SHP77 (cell line): ENCODE results near the gene EZR.
"Not testable (repeated sequence)": the region's sequence is repeated elsewhere in the genome, so short reads cannot be mapped to it uniquely, and the experiment has no call there.

Experiments
- DNase-seq, 2 experiments: peaks; one replicate each; lab custom pipeline; 2025; lab: John Stamatoyannopoulos, UW

EZR gene

DNA sequence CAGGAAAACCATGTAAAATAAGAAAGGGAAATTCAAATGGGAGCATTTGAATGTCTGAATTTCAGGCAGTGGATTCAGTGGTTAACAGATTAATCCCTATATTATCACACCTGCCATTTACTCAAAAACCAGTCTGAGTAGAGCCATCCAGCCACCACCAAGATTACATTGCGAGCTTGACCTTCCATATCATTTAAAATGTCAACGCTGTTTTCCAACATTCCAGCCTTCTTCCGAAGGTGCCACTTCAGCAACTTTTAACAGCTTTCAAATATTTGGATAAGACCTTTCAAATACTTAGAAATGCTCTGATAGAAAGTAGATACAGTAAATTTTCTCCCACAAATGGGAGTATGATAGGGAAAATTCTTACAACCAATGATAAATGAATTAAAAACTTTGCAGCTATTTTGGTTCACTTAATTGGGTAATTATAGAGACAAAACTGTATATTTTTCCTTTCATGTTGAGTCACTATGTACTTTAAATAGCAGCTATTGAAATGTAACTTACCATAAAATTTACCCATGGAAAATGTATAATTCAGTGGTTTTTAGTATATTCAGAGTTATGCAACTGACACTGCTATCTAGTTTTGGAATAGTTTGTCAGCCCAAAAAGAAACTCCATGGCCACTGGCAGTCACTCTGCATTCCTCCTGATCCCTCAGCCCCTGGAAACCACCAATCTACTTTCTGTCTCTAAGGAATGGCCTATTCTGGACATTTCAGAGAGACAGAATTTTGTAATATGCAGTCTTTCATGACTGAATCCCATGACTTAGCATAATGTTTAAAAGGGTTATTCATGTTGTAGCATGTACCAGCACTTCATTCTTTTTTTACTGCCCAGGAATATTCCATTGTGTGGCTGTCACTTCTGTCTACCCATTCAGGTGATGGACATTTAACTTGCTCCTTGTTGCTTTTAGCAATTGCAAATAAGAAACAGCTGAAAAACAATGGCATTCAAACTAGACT, 21.5 kb downstream of the EZR start:
- DNase-seq, result no peak

DNA sequence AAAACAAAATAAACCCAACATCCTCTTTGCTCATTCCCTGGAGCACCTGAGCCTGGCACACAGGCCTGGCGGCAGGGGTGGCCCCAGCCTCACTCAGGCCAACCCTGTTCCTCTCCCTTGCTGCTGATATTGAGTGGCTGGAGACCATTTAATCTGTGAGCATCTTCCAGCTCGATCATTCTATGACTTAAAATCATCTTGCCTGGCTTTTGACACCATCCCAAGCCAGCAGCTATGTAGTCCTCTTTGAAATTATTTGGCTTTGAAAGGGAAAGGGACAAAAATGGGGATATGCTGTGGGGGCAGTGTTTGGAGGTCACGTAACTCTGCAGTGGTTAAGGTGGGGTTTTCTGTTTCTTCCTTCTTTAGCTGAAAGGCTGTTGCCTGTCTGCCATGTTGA, 22.8 kb downstream of the EZR start:
- DNase-seq, result no peak

DNA sequence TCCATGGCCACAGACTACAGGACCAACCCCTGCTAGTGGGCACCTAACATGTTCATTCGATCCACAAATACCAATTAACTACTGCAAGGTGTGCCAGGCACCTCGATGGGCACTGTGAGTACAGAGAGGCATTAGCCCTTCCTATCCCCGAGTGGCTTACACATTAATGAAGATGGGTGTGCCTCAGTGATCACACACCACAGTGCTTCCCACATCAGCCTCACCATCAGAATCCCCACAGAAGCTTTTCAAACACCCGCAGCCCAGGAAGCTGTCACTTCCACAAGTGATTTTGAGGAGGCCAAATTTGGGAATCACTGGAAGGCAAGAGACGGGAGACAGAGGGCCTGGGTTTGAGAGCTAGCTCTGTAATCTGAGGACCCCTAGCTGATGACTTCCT, 23.7 kb downstream of the EZR start:
- DNase-seq, result no peak

DNA sequence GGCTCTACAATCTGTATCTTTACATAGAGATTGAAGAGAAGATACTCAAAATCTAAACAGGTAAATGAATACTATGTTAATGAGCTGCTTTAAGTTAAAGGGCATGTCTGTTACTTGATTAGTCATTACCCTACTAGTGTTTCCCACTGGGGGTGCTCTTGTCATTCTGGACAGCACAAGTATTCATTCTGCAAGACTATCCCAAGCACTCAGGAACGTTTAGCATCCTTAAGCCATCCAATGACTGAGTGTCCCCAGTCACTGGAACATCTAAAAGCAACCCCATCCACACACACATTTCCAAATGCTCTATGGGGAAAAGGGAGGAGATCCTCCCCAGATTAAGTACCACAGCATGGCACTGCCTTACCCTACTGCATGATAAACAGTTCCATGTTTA, 25.7 kb downstream of the EZR start:
- peak in 1 of 2 experiments; percentile 14 for DNase-seq

DNA sequence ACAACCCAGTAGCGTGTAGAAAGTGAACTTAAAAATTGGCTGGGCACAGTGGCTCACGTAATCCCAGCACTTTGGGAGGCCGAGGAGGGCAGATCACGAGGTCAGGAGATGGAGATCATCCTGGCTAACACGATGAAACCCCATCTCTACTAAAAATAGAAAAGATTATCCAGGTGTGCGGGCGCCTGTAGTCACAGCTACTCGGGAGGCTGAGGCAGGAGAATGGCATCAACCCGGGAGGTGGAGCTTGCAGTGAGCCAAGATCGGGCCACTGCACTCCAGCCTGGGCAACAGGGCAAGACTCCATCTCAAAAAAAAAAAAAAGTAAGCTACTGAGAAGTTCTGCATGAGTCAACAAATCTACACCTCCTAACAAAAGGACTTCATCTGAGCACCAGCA, 26.7 kb downstream of the EZR start:
- not testable (repeated sequence) for DNase-seq

DNA sequence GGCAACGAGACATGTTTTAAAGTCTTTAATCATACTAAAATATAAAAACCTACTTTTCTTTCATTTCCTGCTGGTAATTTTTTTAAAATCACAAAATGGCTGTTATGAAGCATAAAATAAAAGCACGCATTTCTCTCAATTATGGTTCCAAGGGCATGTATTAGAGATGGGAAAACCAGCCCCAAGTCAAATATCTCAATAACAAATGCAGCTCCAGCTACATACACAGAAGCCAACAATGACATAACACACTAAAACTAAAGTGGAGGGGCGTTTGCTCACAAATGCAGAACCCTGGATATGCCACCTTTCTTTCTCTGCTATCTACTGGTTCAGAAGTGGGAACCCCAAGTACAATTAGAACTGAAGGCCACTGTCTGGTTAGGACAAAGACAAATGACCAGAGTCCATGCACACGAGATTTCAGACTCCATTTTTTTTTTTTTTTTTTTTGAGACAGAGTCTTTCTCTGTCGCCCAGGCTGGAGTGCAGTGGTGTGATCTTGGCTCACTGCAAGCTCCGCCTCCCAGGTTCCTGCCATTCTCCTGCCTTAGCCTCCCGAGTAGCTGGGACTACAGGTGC, 27.8 kb downstream of the EZR start:
- no peak for DNase-seq

DNA sequence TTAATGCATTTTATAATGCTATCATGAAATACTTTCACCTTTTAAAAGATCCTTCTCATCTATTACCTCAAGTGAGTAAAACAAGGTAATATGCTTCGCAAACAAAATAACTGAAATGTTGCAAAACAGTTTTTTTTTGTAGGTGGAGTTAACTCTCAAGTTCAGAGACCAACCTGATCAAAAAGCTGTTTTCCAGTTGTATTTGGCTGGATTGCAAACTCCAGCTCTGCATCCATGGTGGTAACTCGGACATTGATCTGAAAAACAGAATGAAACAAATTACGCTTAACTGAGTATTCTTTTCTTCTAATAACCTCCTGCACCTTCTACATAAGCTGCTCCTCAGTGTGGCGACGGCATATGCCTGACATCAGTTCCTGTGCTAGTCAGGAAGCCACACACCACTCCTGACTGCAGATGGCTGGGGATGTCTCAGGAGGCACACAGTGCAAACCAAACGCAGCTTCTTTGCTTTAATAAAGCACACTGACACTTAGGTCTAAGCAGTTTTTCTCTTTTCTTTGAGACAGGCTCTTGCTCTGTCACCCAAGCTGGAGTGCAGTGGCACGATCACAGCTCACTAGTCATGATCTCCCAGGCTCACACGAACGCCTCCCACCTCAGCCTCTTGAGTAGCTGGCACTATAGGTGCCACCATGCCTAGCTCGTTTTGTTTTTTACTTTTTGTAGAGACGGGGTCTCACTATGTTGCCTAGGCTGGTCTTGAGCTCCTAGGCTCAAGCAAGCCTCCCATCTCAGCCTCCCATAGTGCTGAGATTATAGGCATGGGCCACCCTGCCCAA, 29.9 kb downstream of the EZR start:
- DNase-seq, result no peak

DNA sequence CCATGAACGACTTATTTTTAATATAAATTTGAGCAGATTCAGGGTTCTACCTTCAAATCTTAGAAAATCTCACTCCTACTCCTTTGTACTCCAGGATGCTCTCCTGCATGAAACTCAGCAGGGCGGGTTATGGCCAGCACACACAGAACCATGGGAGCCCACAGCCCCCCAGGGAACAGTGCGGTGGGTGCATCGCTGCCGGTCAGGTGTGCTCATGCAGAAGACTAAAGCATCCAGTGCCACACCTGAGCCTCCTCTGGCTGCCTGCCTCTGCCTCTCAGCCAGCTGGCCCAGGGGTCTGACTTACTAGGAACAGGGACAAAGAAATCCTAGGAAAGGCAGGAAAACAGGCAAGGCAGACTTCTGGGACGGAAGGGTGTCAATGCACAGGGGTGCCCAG, 31.8 kb downstream of the EZR start:
- DNase-seq, result no peak

DNA sequence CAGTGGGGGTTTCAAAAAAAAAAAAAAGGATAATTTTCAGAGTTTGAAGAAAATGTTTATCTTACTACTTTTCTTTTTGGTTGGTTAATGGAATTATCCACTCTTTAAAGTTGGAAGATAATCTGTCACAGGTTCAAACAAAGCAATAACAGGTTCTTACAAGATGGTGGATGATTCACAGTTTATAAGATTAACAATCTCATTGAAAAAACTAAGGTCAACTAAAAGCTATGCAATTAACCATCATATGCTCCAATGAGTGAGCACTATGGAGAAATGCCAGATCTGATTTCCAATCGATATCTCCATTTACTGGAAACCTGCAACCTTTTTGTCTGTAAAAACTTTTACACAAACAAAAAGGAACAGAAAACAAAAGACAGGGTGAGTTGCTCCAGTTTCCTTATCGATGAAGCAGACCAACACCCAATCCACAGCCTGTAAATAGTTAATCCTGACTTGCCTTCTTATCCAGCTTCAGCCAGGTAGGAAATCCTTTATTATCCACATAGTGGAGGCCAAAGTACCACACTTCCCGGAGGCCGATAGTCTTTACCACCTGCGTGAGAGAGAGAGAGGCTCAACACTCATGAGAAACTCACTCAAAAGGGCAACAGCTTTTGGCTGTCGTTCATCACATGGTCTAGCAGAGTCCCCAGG, 32.4 kb downstream of the EZR start:
- DNase-seq, result no peak

DNA sequence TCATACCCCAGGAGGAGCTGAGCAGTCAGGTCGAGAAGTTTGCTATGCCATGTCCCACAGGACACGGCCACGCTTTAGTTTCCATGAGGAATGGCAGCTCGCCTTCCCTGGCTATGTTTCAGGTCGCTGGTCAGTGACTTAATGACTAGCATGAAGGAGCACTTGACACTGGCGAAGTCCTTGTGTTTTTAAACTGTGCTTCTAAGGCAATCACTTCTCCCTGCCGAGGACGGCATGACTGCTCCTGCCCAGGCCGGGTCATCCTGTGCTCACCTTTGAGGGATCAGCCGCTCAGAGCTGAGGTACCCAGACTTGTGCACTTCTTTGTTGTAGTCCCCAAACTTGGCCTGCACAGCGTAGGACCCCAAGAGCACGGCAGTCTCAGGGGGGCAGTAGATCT, 34.1 kb downstream of the EZR start:
- DNase-seq, result no peak

DNA sequence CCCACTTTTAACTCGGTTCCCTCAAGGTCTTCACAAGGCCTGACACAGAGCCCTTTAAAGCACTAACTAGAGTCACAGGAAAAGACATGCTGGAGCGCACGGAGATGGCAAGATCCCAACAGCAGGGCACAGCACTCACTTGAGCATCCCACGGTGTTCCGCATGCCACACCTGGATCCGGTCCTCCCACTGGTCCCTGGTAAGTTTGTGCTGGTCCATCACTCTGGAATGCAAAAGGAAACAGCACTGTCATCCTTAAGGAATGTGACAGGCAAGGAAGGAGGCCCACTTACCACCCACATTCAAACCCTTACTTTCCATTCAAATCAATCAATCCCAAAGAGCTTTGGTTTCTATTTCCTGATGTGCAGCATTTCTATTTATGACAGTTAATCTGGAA, 34.7 kb downstream of the EZR start:
- no peak for DNase-seq

DNA sequence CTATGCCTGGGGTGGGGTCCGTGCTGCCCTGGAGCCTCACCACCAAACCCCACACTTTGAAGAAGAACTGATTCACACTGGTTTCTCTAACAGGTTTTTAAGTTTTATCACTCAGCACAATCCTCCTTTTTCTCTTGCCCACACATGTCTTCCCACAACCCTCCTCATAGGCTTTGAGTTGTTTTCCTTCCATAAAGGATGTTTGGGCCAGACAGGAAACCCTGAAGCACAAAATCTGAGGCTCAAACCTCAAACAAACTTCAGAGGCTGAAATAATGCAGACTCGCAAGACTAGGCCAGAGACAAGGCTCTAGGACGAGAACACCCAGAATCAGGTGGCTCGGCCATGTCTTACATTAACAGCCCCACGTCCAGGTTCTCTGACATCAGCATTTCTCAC, 35.3 kb downstream of the EZR start:
- no peak for DNase-seq

DNA sequence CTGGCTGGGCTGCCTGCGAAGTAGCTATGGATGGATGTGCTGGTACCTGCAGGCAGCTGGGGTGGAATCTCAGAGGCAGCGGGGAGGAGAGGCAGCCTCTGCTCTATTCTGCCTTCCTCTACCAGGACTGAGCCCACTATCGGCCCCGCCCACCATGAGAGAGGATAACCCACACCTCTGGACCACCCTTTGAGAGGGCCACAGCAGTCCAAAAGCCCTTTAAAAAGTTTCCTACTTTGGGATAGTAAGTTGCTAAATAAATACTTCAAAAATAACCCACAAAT, 36.1 kb downstream of the EZR start:
- DNase-seq, result no peak

DNA sequence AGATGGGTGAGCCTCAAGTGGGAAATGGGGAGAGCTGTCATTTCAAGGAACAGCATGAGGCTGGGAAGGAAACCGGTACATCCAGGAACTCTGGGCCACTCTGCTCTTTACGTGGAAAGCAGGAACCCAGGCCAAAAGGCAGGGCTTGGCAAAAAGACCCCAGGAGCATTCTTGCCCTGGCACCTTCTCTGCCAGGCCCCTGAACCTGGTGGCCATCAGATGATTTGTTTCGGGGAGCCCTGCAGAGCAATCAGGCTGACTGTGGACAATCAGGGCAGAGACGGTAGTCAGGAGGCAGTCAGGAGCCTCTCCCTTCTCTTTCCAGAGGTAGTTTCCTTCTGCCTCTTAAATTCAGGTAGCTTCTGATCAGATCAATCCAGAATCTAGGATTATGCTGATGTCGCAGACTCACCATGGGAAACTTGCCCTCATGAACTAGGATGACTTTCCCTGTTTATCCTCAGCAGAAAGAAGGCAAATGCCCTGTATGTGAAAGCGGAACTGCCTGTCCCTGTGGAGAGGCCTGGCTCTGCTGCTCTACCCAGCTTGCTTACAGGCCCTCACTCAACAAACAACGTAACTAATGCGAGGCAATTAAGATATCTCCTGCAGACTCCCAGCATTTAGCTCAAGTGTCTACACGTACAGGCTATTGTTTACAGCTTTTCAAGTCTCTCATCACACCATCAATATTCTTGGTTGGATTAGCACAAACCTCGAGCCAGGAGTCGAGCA, 36.6 kb downstream of the EZR start:
- DNase-seq, result no peak

DNA sequence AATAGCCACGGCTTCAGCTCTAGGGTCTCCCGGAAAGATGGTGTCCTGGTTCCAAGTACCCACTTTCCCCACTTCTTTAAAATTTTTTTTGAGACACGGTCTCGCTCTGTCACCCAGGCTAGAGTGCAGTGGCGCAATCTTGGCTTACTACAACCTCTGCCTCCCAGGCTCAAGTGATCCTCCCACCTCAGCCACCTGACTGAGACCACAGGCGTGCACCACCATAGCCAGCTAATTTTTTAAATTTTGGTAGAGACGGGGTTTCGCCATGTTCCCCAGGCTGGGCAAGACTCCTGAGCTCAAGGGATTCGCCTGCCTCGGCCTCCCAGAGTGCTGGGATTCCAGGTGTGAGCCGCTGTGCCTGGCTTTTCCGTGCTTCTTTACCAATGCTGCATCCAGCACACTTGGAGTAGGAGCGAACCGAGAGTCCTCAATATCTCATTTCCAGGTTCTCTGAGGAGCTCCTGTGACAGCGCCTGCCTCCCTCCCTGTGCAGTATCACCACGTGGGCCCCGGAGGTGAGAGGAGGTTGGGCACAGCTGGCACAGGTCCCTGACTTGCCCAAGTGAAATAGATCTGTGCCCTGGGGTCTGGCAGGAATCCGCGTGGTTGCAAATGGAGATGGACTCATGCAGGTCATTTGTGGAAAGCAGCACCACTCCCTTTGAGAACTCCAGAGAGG, 37.3 kb downstream of the EZR start:
- DNase-seq, result no peak

DNA sequence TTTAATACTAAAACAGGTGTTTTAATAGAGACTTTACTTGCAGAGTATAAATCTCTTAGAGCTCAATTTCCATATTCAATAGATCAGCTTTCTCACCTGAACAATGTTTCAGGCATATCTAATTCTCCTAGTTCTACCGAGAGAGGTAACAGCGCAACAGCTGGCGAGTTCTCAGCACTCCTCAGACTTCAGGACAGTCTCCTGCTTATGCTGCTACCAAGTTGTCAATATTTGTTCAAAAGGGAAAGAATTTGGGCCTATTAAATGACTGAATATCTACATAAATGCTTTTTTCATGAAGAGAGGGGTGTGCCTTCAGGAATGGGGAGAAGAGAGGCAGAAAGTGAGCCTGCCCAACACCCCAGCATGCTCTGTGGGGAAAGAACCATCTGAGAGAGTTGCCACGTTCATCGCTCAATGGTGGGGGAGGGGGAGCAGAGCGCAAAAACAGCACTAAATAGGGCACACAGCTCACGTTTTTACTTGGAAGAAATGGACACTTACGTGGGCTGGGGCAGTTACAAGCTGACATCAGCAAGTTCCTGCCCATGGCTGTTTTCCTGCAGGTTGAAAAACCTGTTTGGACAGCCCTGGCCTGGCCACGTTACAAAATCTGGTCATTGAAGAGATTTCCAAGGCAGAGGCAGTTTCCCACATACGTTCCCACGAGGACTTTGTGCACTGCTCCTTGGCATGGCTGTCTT, 38.0 kb downstream of the EZR start:
- DNase-seq, result no peak

DNA sequence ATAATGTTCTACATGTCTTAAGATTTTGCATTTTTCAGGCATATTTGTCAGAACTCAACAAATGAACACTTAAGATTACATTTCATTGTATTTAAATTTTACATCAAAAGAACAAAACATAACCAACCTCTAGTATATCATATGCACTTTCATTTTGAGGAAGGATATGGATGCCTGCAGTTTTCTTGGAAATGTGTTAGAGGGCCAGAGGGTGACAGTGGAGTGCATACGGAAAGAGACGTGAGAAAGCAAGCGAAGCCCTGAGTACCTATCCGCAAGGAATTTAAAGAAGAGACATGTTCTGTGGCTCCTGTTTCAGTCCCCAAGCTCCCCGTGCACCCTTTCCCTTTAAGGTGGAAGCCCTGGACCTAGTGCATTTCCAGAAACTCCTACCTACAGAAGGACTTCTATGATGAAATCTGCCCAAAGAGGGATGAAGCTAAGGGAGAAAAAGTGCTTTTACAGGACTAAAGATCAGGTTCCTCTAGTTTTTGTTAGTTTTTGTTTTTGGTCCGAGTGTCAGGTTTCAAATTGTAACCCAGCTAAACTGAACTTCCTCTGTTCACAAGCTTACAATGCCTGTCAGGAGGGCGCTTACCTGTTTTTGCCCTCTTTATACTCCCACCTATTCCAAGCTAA, 38.8 kb downstream of the EZR start:
- DNase-seq, result no peak

DNA sequence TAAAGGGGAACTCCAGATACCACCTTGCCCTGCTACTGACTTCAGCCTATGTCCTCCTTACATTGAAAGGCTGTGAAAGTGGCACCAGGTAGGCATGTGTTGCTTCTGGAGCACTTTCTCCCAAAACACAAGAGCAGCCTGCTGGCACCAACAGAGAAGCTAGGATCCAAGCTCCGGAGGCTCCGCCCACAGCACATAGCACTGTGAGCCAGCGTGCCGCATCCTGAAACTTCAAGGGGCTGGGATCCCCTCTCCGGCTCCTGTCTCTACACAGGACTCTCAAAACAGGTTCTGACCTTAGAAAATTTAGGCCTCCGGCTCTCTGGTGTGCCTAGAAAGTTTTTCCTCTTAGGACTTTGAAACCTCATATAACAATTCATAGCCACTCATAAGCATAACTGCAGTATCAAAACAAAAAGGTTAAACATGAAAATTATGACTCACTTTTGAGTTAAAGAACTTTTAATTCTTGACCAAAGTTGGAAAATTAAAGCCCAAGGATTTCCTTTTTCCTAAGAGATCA, 41.1 kb downstream of the EZR start:
- DNase-seq, result no peak

DNA sequence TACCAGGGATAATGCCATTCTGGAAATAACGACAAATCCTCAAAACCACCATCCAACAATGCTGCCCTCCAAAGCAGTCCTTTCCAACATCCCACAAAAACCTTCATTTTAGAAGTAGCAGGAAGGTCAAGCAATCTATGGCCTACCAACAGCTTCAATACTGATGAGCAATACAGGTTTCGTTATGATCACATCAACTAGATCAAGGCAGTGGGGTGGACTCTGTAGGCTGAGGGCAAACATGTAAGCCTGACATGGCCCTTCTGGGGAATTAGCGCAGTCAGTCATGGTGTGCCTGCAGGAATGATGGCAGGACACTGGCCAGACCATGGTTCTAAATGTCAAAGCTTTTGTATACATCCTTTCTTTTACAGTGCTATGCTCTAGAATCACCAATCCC, 41.7 kb downstream of the EZR start:
- DNase-seq, result no peak

DNA sequence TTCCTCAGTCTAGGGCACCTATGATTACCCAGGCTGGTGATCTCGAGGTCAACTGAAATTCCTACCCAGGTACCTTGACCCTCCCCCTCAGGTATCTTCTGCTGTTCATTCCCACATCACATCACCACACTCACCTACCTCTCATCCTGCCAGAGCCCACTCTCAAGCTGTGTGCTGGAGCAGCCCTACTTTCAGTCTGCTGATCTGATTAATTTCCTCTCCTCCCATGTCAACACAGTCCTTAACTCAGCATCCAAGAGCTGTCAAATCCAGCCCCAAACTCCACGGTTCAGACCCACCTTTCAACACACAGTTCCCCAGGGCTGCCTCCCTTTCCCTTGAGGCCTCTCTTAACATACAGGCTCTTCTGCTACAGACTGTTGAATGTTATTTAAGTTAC, 42.4 kb downstream of the EZR start:
- DNase-seq, result no peak
